ENCODE measurements around the gene MED12L. TPM values are rescaled to one million over a fixed set of nuclear protein-coding genes. Genes with fewer than 3 reads are reported as not detected.

MED12L gene
- total RNA-seq, 1 donor from 2014 or later = 0.97 TPM

GRCh38 chr3:151412989-151413388 is 327.5 kb downstream of the MED12L start:
- TF ChIP-seq CTCF (IDR thresholded peaks at IDR 0.05) = peak; percentile 19
- no peak overlapping the region for H3K4me3 Mint-ChIP-seq (ENCODE audit: unreplicated experiment)
- no peak for DNase-seq (ENCODE audit: low spot score)
- H3K36me3 Mint-ChIP-seq (ENCODE audit: low read depth) = no peaks in the 10 kb centered on the region
- H3K27ac Mint-ChIP-seq (ENCODE audit: unreplicated experiment) = no peak overlapping the region
- no peaks in the 10 kb centered on the region for H3K27me3 Mint-ChIP-seq (ENCODE audit: low read depth)
- H3K9me3 Mint-ChIP-seq (ENCODE audit: low read depth) = no peaks in the 10 kb centered on the region
- peaks cover 9% of the 10 kb centered on the region for H3K4me1 Mint-ChIP-seq (ENCODE audit: low read depth)

- Mint-ChIP-seq H3K36me3 (ENCODE audit: low read depth) (peaks cover 2% of the 10 kb centered on the region), H3K4me1 (ENCODE audit: low read depth) (peaks cover 9% of the 10 kb centered on the region), H3K27me3 (ENCODE audit: low read depth) (no peaks in the 10 kb centered on the region)
These were observed 329.8 kb downstream of the MED12L start for GRCh38 chr3:151415289-151415688.

GRCh38 chr3:151419806-151420205 is 334.3 kb downstream of the MED12L start:
- Mint-ChIP-seq H3K4me3 (ENCODE audit: unreplicated experiment) (no peak overlapping the region), H3K36me3 (ENCODE audit: low read depth) (peaks cover 2% of the 10 kb centered on the region), H3K9me3 (ENCODE audit: low read depth) (no peaks in the 10 kb centered on the region), H3K27me3 (ENCODE audit: low read depth) (no peaks in the 10 kb centered on the region), H3K27ac (ENCODE audit: unreplicated experiment) (no peak overlapping the region), H3K4me1 (ENCODE audit: low read depth) (no peaks in the 10 kb centered on the region)
- TF ChIP-seq CTCF (IDR thresholded peaks at IDR 0.05) = no peak
- no peak for DNase-seq (ENCODE audit: low spot score)

More at GRCh38 chr3:151415289-151415688, 329.8 kb downstream of the MED12L start:
- Mint-ChIP-seq H3K9me3 (ENCODE audit: low read depth) (no peaks in the 10 kb centered on the region), H3K4me3 (ENCODE audit: unreplicated experiment) (no peak overlapping the region), H3K27ac (ENCODE audit: unreplicated experiment) (no peak overlapping the region)
- no peak for DNase-seq (ENCODE audit: low spot score)
- TF ChIP-seq CTCF (IDR thresholded peaks at IDR 0.05) = no peak

GRCh38 chr3:151421938-151422337 is 336.5 kb downstream of the MED12L start:
- no peak for DNase-seq (ENCODE audit: low spot score)
- H3K27ac Mint-ChIP-seq (ENCODE audit: unreplicated experiment) = no peak overlapping the region
- peak; percentile 14 for TF ChIP-seq CTCF (IDR thresholded peaks at IDR 0.05)
- no peaks in the 10 kb centered on the region for H3K4me1 Mint-ChIP-seq (ENCODE audit: low read depth)
- H3K9me3 Mint-ChIP-seq (ENCODE audit: low read depth) = no peaks in the 10 kb centered on the region
- peaks cover 2% of the 10 kb centered on the region for H3K36me3 Mint-ChIP-seq (ENCODE audit: low read depth)
- no peaks in the 10 kb centered on the region for H3K27me3 Mint-ChIP-seq (ENCODE audit: low read depth)
- no peak overlapping the region for H3K4me3 Mint-ChIP-seq (ENCODE audit: unreplicated experiment)

GRCh38 chr3:151423091-151423490 is 337.6 kb downstream of the MED12L start:
- Mint-ChIP-seq H3K27ac (ENCODE audit: unreplicated experiment) (no peak overlapping the region), H3K9me3 (ENCODE audit: low read depth) (no peaks in the 10 kb centered on the region), H3K4me1 (ENCODE audit: low read depth) (no peaks in the 10 kb centered on the region), H3K36me3 (ENCODE audit: low read depth) (peaks cover 2% of the 10 kb centered on the region), H3K27me3 (ENCODE audit: low read depth) (no peaks in the 10 kb centered on the region), H3K4me3 (ENCODE audit: unreplicated experiment) (no peak overlapping the region)
- DNase-seq (ENCODE audit: low spot score) = no peak
- TF ChIP-seq CTCF (IDR thresholded peaks at IDR 0.05) = no peak

All from chondrocyte (in vitro differentiated cells).